GM19238 (cell line): ENCODE results near the gene ACTRT3.

ENCODE experiments used
- DNase-seq: peaks from one replicate; pipeline ENCODE4 v3.0.0; 2011; ENCODE audit warnings: low spot score; ENCODE audit not compliant: insufficient read length

The ACTRT3 gene

DNA sequence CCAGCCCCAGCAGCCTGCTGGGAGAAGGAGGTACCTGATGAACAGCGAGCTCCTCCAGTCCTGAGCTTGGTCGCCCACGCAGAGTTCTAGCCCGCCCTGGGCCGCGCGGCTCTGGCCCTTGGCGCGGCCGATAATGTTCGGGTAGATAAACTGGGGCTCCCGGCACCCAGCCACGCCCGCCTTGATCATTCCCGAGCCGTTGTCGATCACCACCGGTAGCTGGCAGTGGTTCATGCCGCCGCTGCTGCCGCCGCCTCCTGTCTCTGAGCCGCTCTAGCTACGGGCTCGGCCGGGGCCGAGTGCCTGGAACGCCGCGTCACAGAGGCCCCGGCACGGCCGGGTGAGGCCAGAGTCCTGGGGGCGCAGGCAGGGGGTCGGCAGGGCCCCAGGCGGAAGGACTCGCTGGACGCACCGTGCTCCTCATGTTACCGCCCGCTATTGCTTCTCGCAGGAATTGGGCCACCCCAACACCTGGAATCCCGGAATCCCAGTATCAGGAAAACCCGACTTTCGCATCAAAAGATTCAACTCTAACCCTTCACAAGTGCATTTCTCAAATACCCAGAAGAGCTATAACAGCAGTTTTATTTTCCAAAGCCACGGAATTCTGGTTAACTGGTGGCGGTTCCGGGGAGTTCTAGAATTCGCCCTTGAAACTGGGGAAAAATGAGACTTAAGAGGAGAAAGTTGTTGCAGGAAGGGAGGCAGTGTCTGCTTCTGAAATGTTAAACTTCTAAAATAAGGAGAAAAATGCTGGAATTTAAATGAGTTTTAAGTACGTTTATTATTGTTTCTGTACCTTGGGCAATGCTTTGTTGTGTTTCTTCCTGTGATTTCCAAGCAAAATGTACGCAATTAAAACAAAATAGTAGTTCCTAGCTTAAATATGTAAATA, at the start of gene ACTRT3:
Gene ACTRT3, minus strand, starts transcription at position 275 of the 895 bp plus-strand sequence. Its CDS starts 41 bp downstream, at position 234.
- DNase-seq, result peak; percentile 41

DNA sequence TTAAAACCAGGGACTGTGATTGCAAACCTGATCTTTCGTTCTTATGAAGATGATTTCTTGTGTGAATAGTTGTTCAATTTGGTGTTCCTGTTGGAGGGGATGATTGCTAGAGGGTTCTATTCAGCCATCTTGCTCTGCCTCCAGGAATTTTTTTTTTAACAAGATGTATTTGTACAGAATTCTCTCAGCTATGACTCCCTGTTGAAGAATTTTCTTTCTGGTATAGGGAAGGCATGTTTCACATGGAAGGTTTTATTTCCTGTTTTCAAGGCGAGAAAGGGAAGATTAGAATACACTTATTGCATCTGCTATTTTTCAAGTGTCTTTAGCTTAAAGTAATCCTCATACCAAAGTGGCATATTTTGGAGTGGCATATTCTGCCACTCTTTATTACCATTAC, 49.0 kb upstream of the ACTRT3 start:
- no peak for DNase-seq

DNA sequence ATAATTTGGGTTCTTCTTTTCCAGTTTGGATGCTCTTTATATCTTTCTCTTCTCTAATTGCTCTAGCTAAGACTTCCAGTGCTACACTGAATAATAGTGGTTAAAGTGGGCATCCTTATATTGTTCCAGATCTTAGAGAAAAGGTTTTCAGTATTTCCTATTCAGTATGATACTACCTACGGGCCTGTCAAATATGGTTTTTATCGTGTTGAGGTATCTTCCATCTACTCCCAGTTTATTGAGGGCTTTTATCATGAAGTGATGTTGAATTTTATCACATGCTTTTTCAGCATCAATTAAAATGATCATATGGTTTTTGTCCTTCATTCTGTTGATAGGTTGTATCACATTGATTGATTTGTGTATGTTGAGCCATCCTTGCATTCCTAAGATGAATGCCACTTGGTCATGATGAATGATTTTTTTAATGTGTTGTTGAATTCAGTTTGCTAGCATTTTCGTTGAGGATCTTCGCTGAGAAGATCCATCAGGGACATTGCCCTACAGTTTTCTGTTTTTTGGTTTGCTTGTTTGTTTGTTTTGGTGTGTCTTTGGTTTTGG, 46.3 kb upstream of the ACTRT3 start:
- no peak for DNase-seq

DNA sequence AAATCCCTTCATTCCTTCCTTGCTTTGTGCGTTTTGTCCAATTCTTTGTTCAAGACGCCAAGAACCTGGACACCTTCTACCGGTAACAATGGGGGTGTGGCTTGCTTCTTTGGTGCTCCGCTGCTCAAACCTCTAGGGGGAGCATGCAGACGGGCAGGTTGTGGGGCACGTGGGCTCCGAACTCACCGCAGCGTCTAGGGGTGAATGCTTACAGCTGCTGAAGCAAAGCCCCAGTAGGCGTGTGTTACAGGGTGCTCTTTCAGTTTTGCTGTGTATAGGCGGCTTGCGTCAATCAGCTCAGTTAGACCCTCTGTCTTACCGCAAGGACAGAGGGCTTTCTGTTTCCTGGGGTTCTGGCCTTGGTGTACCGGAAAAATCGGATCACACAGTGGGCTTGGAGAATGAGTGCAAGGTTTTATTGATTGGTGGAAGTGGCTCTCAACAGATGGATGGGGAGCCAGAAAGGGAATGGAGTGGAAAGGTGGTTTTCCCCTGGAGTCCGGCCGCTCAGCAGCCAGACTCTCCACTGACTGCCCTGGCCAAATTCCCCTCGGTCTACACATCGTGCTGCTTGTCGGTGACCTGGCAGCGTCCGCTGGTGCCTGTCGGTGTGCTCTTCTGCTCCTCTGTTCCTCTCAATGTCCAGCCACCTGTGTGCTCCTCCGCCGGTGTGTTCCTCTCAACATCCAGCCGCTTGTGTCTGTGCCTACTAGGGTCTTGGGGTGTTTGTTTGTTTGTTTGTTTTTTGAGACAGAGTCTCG, 44.6 kb upstream of the ACTRT3 start:
- peak; percentile 46 for DNase-seq

DNA sequence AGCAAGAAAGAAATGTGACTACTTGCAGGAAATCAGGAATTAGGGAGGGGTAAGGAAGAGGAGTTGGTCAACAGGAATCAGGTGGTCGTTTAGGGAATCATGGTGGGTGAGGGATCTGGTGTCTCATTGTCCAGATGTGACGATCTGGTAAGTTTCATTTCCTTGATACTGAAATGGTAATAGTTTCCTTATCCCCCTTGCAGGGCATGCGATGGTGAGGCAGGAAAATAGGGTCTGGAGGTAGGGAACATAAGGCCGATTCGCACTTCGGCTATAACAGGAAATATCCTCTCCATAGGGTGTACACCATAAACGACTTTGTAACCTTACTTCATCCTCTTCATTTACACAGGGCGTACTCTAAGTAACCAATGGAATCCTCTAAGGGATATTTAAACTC, 43.9 kb upstream of the ACTRT3 start:
- DNase-seq, result no peak

DNA sequence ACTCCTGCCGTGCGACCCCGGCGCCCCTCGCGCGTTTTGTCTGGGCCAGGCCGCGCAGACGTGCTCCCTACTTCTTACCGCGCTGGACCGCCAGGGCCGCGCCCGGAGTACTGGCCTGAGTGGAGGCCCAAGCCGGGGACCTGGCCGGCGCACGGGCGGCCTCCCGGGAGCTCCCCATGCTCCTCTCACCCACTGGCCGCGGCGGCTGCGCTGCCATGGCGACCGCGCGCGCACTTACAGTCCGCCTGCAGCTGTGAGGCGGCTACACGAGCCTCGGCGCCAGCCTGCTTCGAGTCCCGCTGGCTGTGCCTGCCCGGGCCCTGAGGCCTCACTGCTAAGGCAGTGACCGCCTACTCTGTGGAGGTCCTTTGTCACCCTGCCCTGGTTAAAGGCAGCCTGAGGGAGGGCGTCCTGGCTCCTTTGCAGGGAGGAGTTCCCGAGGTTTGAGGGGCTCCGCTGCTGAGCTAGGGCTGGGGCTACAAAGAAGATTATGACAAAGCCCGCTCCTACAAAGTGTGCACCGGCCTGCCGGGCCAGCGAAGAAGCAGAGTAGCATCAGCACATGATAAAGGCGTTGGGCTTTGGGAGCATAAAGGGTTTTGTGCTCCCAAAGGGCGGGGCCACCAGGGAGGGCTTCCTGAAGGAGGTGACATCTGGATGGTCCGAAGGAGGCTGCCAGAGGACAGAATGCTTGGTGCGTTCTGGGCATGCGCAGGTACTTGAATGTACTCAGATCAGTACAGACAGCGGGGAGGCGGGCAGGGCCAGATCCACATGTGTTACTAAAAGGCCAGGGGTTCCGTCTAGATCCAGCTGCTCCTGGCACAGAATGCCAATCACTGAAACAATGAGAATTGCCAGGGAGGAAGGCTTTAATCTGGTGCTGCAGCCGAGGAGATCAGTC, 43.2 kb upstream of the ACTRT3 start, which contains the start of the genes LRRC34 and LRRIQ4:
Gene LRRC34, minus strand, starts transcription at position 573 of the 904 bp plus-strand sequence. Its CDS starts 356 bp downstream, at position 217.
Gene LRRIQ4, plus strand, starts transcription at position 539 of the 904 bp plus-strand sequence. CDS start 9,052 bp downstream, outside the sequence.
- peak; percentile 37 for DNase-seq

DNA sequence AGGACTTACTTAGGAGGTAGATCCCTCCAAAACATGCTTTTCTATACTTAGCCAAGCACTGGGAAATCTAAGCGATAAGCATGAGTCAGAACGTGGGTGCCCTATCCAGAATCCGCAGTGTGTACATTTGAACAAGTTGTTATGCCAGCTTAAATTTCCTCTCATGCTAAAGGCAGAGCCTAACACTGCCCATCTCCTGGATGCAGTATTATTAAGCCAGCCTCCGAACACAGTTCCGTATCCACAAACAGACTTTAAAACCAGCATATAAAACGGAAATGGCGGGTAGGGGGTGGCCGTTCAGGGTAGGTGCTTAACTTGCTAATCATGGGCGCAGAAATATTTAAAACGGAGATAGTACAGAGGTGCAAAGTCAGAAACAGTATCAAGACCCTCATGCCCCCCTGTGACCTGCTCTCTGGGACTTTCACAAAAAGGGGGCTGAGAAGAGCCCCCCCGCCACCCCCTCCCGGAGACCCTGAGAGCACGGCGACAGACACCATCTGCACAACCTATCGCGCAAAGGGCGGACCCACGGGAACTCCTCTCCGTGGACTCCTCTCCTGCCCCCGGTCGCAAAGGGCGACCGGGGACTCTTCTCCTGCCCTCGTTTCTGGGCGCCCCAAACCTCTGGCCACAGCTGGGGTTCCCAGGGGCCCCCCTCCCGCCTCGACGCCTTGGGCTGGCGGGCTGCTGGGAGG, 42.4 kb upstream of the ACTRT3 start:
- DNase-seq, result no peak

DNA sequence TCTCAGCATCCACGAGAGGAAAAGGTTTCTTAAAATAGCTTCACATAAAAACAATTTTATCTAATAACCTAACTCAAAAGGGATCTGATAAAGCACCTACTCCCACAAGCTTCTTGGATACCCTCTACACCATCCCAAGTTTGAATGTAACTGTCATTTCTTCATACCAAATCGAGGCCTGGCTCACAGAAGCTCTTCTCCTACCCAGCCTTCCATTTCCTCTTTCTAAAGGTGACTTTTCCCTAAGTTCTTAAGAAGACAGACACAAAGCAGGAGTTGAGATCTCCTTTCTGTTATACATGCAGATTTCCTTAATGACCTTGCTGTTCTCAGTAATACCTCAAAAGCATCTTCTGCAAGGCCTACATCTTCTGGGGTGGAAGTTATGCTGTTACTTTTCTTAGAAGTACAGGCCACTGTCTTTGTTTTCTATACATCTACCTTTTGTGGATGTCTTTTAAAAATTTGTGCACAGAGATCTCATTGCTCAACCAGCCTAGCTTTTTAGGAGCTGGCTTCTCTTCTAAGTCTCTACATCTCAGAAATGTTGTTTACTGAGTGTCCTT, 40.0 kb upstream of the ACTRT3 start:
- no peak for DNase-seq

DNA sequence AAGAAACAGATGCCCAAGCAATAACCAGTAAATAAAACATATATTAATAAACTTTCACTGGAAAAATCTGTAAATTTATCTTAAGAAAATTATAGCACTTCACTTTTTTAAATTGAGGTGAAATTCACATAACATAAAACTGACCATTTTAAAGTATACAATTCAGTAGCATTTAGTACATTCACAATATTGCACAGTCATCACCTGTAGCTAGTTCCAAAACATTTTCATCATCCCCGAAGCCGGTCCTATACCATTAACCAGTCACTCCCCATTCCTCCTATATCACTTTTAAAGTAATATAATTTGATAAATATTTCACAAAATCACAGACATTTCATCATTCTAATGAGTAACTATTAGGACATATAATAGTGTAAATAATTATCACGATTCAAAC, 35.3 kb upstream of the ACTRT3 start:
- no peak for DNase-seq

DNA sequence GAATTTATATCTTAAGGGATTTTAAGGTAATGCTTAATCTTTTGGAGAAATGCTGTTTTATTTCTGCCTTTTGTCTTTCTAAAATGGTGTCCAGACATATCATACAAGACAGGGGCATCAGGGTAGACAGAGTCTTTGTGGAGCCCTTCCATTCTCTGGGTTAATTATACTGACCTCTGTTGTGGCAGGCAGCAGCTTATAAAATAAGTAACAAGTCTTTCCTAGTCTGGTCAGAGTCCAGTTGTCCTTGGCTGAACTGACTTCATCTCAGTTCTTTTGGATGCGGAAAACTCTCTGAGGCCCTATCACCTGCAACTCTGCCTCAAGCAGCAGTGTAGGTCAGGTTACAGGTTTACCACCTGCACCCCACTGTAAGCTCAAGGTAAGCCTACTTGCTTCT, 23.0 kb upstream of the ACTRT3 start:
- DNase-seq, result no peak

DNA sequence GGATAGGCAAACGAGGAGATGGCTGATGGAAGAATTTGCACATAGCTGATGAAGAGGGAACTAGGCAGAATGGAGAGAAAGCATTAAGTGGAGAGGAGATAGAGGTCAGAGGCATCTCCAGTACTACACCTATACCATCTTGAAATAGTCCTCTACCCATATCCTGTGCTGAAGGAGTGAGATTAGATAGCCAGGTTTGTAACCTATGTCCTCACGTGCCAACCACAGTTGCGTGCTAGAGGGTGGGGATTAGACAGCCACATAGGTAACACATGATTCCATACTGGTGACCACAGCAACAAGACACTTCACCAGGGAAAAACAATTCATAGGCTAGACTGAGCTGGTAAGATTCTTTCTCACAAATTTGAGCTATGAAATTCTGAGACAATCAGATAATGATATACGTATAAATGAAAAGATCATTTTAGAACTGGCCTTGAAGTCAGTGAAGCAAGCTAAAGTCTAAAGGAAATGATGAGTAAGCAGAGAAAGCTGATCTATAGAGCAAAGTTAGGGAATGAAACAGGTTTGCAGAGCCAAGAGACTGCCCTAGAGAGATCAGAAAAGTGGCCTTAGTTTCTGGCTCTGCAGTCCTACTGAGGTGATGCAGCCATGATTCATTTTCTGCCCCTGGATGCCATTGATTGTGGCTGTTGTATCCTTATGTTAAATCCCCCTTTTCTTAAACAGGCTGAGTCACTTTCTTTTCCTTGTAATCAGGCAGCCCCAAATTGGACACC, 21.5 kb upstream of the ACTRT3 start:
- DNase-seq, result no peak

DNA sequence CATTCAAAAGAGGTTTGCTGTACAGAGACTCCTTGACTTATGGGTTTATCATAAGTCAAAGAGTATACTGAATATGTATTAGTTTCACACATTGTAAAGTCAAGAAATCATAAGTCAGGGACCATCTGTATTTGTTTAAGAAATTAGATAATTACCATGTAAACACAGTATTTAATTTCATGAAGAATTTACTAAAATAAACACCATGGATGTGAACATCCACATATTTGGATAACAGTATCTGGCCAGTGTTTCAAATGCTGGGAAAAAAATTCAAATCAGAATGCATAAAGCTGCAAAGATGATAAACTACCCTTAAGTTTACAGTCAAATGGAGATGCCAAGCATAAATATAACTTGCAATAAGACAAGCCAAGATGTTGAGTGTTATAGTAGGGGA, 20.9 kb upstream of the ACTRT3 start:
- DNase-seq, result no peak

DNA sequence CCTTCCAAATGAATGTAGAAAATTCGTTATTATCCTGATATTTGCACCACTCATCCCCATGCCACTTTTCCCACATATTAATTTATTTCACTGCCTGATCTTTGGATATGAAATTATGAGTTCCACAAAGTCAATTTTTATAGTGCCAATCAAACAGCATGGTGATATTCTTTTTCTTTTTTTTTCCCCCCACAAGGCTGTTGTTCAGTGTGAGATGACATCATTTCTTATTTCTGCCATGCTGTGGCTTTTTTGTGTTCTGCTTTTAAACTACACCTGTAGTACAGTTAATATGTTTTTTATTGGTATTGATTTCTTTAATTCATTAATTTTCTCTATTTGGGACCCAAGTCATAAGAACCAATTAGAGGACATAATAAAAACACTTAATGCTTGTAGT, 18.4 kb upstream of the ACTRT3 start:
- no peak for DNase-seq

DNA sequence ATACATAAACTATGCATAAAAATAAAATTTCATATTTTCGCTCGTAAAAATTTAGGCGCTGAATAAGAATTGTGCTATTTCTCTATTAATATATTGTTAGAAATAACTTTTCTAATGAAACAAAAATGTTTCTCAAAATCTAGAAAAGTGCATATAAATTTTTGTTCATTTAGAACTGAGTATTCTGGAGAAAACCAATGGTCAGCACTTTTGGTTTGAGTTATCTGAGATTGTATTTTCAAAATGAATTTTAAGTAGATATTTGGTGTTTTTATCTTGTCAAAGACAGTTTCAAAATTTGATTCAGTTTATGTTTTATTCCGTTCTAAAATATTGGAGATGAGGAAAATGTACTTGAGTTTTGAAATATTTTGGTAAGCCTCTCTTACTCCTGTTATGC, 17.8 kb upstream of the ACTRT3 start:
- no peak for DNase-seq

DNA sequence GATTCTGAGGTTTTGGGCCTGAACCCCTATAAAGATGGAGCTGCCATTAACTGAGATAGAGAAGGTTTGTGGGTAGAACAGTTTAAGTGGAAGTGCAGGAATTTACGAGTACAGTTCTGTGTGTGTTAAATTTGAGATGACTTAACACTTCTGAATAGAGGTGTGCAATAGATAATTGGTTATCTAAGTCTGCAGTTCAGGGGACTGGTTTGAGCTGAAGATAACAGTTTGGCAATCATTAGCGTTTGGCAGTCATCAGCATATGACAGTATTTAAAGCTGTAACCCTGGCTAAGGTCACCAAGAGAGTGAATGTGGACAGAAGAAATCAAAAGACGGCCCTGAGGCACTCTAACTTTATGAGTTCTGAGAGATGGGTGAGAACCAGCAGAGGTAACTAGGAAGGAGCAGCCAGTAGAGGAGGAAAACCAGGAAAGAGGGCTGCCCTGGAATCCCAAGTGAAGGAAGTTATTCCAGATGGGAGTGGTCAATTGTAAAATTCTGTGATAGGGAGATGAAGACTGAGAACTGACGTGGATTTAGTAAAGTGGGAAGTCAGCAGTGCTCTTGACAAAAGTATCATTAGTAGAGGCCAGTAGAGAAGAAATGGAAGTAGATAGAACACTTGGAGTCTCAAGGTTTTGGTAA, 12.0 kb upstream of the ACTRT3 start:
- no peak for DNase-seq

DNA sequence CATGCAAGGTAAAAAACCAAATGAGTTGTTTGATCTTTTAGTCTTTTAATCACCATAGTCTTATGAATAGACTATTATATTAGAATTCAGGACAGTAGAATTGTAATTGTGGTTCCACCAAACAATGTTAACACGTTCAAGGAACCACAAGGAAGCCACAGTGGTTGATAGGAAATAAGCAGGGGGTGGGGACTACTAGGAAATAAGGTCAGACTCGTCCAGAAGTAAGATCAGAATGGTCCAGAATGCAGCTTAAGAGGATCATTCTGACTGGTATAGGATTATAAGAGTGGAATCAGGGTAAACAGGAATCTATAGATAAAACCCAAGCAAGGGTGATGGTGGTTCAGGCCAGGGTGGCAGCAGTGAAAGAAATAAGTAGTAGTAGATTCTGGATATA, 11.4 kb upstream of the ACTRT3 start:
- no peak for DNase-seq

DNA sequence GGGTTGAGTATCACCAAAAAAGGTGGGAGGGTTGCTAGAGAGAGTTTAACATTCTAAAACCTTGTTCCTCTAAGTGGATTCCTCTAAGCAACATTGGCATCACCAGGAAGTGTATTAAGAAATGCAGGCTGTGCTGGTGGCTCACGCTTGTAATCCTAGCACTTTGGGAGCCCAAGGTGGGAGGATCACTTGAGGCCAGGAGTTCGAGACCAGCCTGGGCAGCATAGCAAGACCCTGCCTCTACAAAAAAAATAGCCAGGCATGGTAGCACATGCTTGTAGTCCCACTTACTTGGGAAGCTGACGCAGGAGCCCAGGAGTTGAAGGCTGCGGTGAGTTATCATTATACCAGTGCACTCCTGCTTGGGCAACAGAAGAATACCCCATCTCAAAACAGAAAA, 8.5 kb upstream of the ACTRT3 start:
- no peak for DNase-seq

DNA sequence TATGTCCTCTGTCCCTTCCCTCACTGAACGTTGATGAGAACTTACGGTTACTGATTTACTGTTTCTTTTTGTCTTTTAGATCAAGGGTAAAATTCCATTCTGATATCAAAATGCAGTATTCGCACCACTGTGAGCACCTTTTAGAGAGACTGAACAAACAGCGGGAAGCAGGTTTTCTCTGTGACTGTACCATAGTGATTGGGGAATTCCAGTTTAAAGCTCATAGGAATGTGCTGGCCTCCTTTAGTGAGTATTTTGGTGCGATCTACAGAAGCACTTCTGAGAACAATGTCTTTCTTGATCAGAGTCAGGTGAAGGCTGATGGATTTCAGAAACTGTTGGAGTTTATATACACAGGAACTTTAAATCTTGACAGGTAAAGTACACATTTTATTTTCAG, 4.8 kb upstream of the ACTRT3 start:
- DNase-seq, result no peak
